Peyer's patch (tissue), 4 donors: ENCODE results near the gene ROR1.

ENCODE experiments used
- POLR2A ChIP-seq, 2 donors: fragments of 450-650 bp; IDR thresholded peaks; one replicate each; pipeline ENCODE4 v1.5.1; 2017; ENCODE audit warnings: antibody characterized with exemption in 2 of 2, mild to moderate bottlenecking in 2 of 2, moderate library complexity in 2 of 2
- TF ChIP-seq, protein P1 (sequence below), 6 experiments: fragments of 450-650 bp in 4 of 6; fragments of 200-600 bp in 2 of 6; sonication (generic) in 1 of 6; IDR thresholded peaks; one replicate each; pipeline ENCODE4 v1.5.1; 2017 to 2019; ENCODE audit warnings: antibody characterized with exemption in 6 of 6, mild to moderate bottlenecking in 3 of 6, moderate library complexity in 1 of 6

- TF ChIP-seq, protein P1, sequence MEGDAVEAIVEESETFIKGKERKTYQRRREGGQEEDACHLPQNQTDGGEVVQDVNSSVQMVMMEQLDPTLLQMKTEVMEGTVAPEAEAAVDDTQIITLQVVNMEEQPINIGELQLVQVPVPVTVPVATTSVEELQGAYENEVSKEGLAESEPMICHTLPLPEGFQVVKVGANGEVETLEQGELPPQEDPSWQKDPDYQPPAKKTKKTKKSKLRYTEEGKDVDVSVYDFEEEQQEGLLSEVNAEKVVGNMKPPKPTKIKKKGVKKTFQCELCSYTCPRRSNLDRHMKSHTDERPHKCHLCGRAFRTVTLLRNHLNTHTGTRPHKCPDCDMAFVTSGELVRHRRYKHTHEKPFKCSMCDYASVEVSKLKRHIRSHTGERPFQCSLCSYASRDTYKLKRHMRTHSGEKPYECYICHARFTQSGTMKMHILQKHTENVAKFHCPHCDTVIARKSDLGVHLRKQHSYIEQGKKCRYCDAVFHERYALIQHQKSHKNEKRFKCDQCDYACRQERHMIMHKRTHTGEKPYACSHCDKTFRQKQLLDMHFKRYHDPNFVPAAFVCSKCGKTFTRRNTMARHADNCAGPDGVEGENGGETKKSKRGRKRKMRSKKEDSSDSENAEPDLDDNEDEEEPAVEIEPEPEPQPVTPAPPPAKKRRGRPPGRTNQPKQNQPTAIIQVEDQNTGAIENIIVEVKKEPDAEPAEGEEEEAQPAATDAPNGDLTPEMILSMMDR (IDR thresholded peaks at IDR 0.05): no peak
- no peak for TF ChIP-seq POLR2A (IDR thresholded peaks at IDR 0.05)
Observed at GRCh38 chr1:63793741-63794240, 20.0 kb downstream of the ROR1 start.
